HG02678 (cell line): Measurements from ENCODE around the gene PIK3R4.

Source experiments
- ATAC-seq: cut with Tn5 transposase; IDR thresholded peaks from one replicate; pipeline ENCODE4 v1.9.1; 2021; ENCODE audit warnings: mild to moderate bottlenecking, moderate library complexity; ENCODE audit not compliant: unreplicated experiment

The PIK3R4 gene

DNA sequence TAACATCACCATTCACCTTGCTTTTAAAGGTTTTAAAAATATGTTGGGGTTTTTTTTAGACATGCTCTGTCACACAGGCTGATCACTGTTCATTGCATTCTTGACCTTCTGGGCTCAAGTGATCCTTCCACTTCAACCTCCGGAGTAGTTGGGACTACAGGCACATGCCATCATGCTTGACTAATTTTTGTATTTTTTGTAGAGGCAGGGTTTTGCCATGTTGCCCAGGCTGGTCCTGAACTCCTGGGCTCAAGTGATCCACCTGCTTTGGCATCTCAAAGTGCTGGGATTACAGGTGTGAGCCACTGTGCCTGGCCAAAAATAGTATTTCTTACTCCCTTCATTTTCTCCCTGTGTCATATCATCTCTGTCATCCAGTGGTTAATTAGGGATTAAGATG, 101.4 kb downstream of the PIK3R4 start:
- ATAC-seq, result no peak

DNA sequence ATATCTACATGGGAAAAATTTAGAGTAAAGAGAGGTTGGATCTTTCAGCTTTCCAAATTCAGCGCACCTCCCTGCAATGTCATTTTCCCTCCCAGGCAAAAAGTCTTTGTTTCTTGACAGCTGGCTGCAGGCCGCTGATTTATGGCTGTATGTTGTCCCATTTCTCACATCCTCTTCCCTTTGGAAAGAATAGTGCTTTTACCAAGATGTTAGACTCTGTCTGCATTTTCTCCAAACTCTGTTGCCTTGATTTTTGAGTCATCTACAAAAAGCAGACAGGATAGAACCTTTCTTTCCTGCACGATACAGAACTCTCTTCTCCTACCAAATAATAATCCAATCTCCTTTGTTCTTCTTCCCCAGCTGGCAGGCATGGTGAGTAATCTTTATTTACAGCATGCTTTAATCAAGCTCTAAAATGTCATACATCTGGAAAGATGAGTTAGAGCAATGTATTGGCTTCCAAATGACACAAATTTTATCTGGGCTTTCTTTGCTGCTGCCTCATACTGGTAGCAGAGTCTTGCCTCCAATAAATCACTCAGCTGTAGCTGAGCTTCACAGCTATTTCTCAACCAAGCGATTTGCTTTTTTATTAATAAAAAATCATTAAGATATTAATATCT, 101.9 kb downstream of the PIK3R4 start:
- no peak for ATAC-seq

DNA sequence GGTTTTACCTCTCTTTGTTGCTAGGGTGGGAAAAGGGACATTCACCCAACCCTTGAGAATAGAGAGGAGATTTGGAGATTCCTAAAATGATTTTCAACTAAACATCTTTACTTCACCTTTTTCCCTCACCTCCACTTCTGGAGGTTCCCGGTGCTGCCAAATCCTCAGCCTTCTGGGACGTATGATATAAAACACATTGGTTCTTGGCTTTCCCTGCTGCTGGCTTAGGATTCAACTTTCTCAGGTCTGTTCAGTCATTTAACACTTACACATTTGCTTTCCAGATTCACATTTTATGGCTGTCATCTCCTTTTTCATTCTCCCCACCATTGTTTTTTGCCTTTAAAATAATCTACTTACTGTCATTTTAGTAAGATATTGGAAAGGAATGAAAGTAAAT, 106.6 kb downstream of the PIK3R4 start:
- ATAC-seq, result no peak

DNA sequence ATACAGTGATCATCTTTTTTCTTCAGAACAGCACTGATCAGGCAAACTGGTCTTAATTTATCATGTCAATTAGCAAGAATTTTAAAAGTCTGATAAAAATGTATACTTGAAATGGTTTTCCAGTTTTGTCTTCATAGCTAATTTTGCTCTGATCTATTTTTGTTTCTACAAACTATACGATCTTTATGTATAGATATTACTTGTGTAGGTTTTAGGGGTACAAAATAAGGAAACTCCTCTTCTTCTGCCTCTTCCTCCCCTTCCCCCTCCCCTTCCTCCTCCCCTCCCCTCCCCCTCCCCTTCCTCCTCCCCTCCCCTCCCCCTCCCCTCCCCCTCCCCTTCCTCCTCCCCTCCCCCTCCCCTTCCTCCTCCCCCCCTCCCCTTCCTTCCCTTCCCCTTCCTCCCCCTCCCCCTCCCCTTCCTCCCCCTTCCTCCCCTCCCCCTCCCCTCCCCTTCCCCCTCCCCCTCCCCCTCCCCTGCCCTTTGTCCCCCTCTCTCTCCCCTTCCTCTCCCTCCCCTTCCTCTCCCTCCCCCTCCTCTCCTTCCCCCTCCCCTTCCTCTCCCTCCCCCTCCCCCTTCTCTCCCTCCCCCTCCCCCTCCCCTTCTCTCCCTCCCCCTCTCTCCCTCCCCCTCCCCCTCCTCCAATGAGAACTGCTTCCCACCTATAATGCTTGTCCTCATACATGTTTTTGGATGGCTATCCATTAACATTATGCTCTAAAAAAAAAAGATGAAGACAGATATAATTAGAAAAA, 110.0 kb downstream of the PIK3R4 start:
- ATAC-seq, result no peak

DNA sequence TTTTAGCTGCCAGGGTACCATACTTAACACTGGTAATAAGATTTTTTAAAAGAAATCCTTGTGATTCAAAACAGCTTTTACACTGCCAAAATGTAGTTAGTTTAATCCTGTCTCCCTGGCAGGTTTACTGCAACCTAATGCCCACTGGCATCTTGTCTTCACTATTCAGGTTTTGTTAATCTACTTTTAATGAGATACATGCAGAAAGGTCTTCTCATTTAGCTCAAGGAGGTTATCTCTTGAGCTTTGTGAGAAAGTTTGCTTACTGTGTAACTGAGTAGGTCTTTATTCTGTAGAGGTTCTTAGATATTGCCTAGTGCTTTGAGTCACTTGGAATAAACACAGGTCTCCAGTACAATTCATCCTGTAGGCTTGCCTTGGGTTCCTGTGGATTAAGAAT, 110.7 kb downstream of the PIK3R4 start:
- no peak for ATAC-seq

DNA sequence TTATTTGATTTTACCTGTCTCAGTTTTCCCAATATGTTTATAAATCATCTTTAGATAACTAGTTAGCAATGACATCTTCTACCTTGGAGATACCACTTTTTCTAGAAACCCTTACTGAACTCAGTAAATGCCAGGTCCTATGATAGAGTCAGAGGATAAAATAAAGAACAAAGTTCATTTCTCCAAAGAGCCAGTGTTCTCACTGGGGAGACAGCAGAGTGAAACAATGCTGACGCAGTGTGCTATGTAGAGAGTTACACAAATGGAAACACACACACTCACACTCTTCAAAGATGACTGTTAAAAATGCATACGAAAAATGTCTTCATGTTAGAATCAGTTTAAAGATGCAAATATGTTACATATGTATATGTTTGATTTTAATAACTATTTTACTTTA, 111.3 kb downstream of the PIK3R4 start:
- ATAC-seq, result no peak
